EH (cell line): Measurements from ENCODE around the gene TRIM61.
"Not testable (repeated sequence)": the region's sequence is repeated elsewhere in the genome, so short reads cannot be mapped to it uniquely, and the experiment has no call there.

Experiments used
- DNase-seq: peaks from one replicate; pipeline ENCODE4 v3.0.0-alpha.2; 2015; ENCODE audit warnings: low read depth

The TRIM61 gene

GRCh38 chr4:164956766-164957643 is 20.5 kb downstream of the TRIM61 start:
- peak; percentile 76 for DNase-seq

GRCh38 chr4:164955107-164955805 is 22.2 kb downstream of the TRIM61 start:
- DNase-seq = no peak

DNA sequence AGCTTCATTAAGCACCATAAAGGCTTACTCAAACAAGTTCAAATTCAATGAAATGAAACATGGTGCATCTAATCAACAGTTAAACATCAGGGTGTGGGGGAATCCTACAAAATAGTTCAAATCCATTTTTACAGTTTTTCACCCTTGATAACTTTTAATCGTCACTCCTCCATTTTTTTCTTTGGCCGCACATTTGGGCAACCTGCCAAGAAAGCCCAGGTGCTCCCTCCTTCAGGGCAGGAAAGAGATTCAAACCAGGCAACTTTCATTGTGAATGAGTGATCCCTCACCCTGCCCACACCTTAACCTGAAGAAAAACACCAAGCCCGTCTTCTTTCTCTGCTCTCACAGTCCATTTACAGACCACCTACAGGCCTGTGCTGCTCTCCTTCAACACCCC is 24.9 kb downstream of the TRIM61 start:
- no peak for DNase-seq

- DNase-seq = no peak
These were observed 27.9 kb downstream of the TRIM61 start for GRCh38 chr4:164949448-164950143.

DNA sequence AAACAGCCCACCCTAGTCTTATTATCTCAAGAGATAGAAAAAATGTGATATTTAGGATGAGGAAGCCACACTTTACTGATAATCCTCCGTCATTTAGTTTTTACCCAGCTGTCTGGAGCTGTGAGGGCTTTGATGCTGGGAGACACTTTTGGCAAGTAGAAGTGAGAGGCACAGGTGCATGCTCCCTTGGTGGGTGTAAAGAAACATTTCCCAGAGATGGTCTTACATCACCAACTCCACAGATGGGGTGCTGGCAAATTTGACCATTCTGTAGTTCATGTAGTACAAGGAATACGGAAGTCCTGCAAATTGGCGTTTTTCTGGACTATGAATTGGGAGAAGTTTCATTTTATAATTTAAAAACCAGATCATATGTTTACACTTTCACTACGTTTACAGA is 28.5 kb downstream of the TRIM61 start:
- DNase-seq = no peak

DNA sequence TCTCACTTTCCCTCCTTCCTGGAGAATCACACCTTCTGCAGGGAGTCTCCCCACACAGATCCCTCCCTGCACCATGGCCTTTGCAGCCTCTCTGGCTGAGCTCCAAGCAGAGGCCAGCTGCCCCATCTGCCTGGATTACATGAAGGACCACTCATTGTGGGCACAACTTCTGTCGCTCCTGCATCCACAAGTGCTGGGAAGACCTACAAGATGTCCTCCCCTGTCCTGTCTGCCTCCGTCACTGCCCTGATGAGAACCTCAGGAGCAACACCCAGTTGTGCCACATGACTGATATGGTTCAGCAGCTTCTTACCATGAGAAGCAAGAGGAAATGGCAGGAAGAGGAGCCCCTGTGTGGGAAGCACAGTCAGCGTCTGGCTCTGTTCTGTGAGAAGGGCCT is 29.5 kb downstream of the TRIM61 start:
- not testable (repeated sequence) for DNase-seq

- no peak for DNase-seq
These were observed 30.6 kb downstream of the TRIM61 start for GRCh38 chr4:164946810-164947209.

GRCh38 chr4:164945146-164945545 is 32.3 kb downstream of the TRIM61 start:
- no peak for DNase-seq

DNA sequence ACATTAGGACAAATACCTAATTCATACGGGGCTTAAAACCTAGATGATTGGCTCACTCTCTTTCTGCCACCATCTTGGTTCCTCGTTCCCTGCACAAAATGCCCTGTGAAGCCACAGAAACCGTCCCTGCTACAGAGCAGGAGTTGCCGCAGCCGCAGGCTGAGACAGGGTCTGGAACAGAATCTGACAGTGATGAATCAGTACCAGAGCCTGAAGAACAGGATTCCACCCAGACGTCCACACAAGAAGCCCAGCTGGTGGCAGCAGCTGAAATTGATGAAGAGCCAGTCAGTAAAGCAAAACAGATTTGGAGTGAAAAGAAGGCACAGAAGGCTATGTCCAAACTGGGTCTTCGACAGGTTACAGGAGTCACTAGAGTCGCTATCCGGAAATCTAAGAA is 34.3 kb downstream of the TRIM61 start:
- no peak for DNase-seq

DNA sequence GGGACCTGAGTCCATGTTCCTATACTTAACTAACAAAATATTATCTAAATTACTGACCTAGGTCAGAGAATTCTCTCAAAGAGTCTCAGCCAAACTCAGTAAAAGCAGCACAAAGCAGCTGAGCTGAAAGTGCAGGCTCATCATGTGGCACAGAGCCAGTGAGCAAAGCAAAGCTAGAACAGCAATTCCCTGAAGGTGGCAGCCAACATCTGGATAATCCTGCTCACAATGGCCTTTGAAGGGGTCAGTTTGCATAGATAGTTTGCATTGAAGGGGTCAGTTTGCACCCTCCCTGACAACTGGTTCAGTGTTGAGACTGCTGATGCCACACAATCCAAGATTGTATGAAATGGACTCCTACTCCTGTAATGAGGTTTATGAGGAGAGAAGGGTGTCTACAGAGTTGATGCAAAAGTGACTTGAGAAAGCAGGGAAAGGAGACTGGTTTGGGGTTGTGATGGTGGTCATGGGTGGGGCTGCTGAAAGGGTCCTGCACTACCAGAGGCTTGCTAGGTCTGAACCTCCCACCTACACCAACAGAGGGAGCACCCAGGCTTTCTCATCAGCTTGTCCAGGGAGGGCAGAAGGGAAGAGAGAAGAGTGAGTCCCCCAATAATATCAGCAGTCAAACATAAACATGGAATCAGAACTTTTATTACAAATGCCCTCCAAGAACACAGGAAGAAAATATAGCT is 39.7 kb downstream of the TRIM61 start:
- DNase-seq = peak; percentile 31

DNA sequence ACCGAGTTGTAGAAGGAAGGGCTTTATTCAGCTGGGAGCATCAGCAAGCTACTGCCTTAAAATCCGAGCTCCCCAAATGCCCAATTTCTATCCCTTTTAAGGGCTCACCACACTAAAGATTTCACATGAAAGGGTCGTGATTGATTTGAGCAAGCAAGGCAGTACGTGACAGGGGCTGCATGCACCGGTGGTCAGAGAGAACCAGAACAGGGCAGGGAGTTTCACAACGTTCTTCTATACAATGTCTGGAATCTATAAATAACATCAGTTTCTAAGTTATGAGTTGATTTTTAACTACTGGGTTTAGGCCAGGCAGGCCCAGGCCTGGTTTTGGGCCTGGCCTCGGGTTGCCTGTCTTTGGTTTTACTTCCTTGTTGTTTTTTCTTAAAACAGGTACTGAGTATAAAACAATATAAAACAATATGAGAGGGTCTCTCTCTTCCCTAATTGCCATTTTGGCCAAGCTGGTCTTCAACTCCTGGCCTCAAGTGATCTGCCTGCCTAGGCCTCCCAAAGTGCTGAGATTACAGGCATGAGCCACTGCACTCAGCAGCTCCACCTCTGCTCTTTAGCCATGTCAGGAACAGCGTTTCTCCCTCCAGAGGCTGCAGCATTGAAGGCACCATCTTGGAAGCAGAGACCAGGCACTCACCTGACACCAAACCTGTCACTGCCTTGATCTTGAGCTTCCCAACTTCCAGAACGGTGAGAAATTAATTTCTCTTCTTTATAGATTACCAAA is 41.4 kb downstream of the TRIM61 start:
- DNase-seq = not testable (repeated sequence)

- DNase-seq = peak; percentile 16
These were observed 42.1 kb downstream of the TRIM61 start for GRCh38 chr4:164935363-164935762.

DNA sequence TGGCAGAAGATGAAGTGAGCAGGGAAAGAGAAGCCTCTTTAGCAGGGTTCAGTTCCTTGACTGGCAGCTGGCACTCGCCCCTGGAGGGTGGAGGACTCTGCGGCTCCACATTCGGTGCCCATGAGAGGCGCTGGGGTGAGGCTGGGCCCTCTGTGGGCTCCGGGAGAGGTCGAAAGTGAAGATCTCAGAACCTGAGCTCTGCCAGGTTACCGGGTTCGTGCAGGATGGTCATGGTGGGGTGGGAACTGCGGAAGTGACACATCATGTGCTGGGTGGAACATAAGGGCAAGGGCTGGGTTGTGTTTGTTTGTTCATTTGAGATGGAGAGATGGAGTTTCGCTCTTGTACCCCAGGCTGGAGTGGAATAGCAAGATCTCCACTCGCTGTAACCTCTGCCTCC is 44.2 kb downstream of the TRIM61 start:
- no peak for DNase-seq

DNA sequence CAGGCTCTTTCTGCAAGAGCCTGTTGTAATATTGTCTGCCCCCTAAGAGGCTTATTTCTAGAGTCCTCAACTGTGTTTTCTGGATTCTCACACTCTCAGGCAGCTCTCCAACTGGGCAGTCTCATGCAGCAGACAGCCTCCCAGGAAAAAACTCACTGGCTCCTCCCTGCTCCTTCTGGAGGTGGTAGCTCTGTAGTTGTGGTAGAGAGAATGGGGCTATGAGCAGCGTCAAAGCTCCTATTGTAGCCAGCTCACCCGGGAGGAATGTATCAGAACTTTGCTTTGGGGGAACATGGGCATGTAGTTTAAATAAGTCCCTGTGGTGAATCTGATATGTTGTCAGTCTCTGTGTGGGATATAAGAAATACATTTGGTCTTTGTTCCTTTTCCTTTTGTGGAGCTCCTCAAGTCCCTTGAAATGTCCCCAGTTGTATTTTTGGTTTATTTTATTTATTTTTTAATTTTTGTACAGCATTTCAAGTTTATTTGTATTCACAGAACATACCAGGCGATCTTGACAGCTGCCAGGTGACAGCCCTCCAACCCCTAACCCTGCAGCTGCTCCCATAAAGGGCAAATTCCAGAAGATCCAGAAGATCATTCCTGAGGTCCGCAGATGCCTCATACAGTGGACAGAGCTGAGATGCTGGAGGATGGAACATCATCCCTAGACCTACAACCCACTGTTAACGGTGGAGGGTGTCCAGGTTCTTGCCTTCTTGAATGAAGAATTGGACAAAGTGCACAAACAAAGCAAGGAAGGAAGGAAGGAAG is 45.7 kb downstream of the TRIM61 start:
- DNase-seq = peak; percentile 72

DNA sequence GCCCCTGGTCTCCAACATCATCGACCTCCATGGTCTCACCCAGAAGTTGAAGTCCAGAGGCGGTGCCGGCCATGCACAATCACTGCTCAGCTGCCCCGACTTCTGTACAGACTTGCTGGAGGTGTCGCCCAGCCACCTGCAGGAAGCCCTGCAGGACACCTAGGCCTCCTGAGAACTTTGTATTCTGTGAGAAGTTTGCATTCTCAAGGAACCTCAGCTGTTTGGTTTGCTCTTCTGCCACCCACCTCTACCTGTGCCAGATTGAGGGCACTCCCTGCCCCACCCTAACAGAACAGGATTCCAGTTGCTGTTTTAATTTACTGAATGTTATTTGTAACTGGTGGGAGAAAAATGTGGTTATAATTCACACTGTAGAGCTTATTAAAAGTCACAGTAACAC is 46.8 kb downstream of the TRIM61 start:
- no peak for DNase-seq

- DNase-seq = peak; percentile 61
These were observed 50.4 kb downstream of the TRIM61 start for GRCh38 chr4:164927101-164927500.

GRCh38 chr4:164926301-164926700 is 51.2 kb downstream of the TRIM61 start:
- peak; percentile 87 for DNase-seq

- no peak for DNase-seq
These were observed 52.7 kb downstream of the TRIM61 start for GRCh38 chr4:164924670-164925238.

- no peak for DNase-seq
These were observed 58.5 kb downstream of the TRIM61 start for GRCh38 chr4:164918956-164919355.
